Smooth muscle cell (in vitro differentiated cells): ENCODE data around the gene GTF3C1. TPM values are rescaled to one million over a fixed set of nuclear protein-coding genes. Genes with fewer than 3 reads are reported as not detected.

Experiments used
- DNase-seq: peaks from one replicate; lab custom pipeline; 2025; ENCODE audit not compliant: unreplicated experiment; lab: John Stamatoyannopoulos, UW
- H2AFZ ChIP-seq: fragments of 200-600 bp; sonication (generic); 2 replicates; pipeline ENCODE4 v1.6.0; 2016; ENCODE audit warnings: antibody characterized with exemption, low read depth, mild to moderate bottlenecking
- H3F3A ChIP-seq: fragments of 200-600 bp; sonication (generic); 2 replicates; pipeline ENCODE4 v1.6.0; 2017; ENCODE audit warnings: antibody characterized with exemption, low read depth
- H3K27ac ChIP-seq: fragments of 200-600 bp; sonication (generic); 2 replicates; pipeline ENCODE4 v1.5.1; 2016; ENCODE audit warnings: low read depth, mild to moderate bottlenecking
- H3K27me3 ChIP-seq: fragments of 200-600 bp; sonication (generic); 2 replicates; pipeline ENCODE4 v1.6.1; 2016; ENCODE audit warnings: low read depth, mild to moderate bottlenecking
- H3K36me3 ChIP-seq: fragments of 200-600 bp; sonication (generic); 2 replicates; pipeline ENCODE4 v1.5.1; 2016; ENCODE audit warnings: low read depth
- H3K4me1 ChIP-seq: fragments of 200-600 bp; sonication (generic); 2 replicates; pipeline ENCODE4 v1.5.1; 2016; ENCODE audit warnings: low read depth
- H3K4me2 ChIP-seq: fragments of 200-600 bp; sonication (generic); 2 replicates; pipeline ENCODE4 v1.6.0; 2016; ENCODE audit warnings: mild to moderate bottlenecking
- H3K4me3 ChIP-seq: fragments of 200-600 bp; sonication (generic); 2 replicates; pipeline ENCODE4 v1.5.1; 2016; ENCODE audit warnings: mild to moderate bottlenecking
- H3K79me2 ChIP-seq: fragments of 200-600 bp; sonication (generic); 2 replicates; pipeline ENCODE4 v1.6.0; 2016; ENCODE audit warnings: low read depth, mild to moderate bottlenecking
- H3K9ac ChIP-seq: fragments of 200-600 bp; sonication (generic); 2 replicates; pipeline ENCODE4 v1.6.0; 2016; ENCODE audit warnings: low read depth
- H3K9me3 ChIP-seq: fragments of 200-600 bp; sonication (generic); replicated peaks from 2 replicates; pipeline ENCODE4 v1.5.1; 2016; ENCODE audit warnings: low read depth
- H4K20me1 ChIP-seq: fragments of 200-600 bp; sonication (generic); 2 replicates; pipeline ENCODE4 v1.6.0; 2016; ENCODE audit warnings: low read depth
- WGBS: methylation state at CpG from one replicate; pipeline ENCODE4 v1.1.7; 2016; ENCODE audit warnings: low lambda C conversion rate; 5-methylcytosine and 5-hydroxymethylcytosine counted together
- polyA plus RNA-seq: library from polyadenylated mRNA; unstranded; fragments of >200 nt; fragmentation: Nextera tagmentation; extraction: Ambion mirVana; gene quantifications from 2 replicates; pipeline ENCODE4 v1.2.1, GENCODE V29; 2016
- total RNA-seq: library from RNA; depleted of rRNA; stranded (reverse); fragments of >200 nt; gene quantifications from 2 replicates; pipeline ENCODE4 v1.2.3, GENCODE V29; 2014
- TF ChIP-seq, protein P1 (sequence below): fragments of 200-600 bp; sonication (generic); IDR thresholded peaks from 2 replicates; pipeline ENCODE4 v1.5.1; 2017; ENCODE audit warnings: borderline replicate concordance, mild to moderate bottlenecking, antibody characterized with exemption; ENCODE audit not compliant: insufficient read depth, poor library complexity, severe bottlenecking

Gene GTF3C1
- total and polyA plus RNA-seq, 2 experiments from 2014 or later, result 47.6 to 78.5 TPM

DNA sequence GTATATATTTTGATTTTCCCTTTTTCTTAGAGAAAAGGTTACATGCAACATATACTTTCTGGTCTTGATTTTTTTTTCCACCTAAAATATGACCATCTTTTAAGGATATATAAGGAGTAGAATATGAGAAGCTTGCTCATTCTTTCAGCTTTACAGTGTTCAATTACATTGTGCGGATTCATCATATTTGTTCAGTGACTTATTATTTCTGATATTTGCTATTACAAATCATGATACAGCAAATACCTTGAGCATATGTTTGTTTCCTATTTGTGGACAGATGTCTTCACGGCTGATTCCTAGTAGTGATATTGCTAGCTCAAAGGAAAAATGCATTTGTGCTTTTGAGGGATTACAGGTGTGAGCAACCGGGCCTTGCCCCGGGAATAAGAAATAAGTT, 18.4 kb upstream of the GTF3C1 start:
- H3K4me2 ChIP-seq, result no peak overlapping the region
- H4K20me1 ChIP-seq, result peaks cover 47% of the 10 kb centered on the region
- no peaks in the 10 kb centered on the region for H3K36me3 ChIP-seq
- no peaks in the 10 kb centered on the region for H3F3A ChIP-seq
- no peaks in the 10 kb centered on the region for H3K27me3 ChIP-seq
- WGBS, result 97% methylated on average over 4 of the region's 4 CpGs
- TF ChIP-seq, protein P1, sequence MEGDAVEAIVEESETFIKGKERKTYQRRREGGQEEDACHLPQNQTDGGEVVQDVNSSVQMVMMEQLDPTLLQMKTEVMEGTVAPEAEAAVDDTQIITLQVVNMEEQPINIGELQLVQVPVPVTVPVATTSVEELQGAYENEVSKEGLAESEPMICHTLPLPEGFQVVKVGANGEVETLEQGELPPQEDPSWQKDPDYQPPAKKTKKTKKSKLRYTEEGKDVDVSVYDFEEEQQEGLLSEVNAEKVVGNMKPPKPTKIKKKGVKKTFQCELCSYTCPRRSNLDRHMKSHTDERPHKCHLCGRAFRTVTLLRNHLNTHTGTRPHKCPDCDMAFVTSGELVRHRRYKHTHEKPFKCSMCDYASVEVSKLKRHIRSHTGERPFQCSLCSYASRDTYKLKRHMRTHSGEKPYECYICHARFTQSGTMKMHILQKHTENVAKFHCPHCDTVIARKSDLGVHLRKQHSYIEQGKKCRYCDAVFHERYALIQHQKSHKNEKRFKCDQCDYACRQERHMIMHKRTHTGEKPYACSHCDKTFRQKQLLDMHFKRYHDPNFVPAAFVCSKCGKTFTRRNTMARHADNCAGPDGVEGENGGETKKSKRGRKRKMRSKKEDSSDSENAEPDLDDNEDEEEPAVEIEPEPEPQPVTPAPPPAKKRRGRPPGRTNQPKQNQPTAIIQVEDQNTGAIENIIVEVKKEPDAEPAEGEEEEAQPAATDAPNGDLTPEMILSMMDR, result no peak
- H3K4me1 ChIP-seq, result peaks cover 14% of the 10 kb centered on the region
- no peaks in the 10 kb centered on the region for H3K9me3 ChIP-seq
- no peak overlapping the region for H2AFZ ChIP-seq
- H3K79me2 ChIP-seq, result no peaks in the 10 kb centered on the region
- H3K27ac ChIP-seq, result no peak overlapping the region
- H3K9ac ChIP-seq, result no peak overlapping the region
- no peak overlapping the region for H3K4me3 ChIP-seq
- no peak for DNase-seq

DNA sequence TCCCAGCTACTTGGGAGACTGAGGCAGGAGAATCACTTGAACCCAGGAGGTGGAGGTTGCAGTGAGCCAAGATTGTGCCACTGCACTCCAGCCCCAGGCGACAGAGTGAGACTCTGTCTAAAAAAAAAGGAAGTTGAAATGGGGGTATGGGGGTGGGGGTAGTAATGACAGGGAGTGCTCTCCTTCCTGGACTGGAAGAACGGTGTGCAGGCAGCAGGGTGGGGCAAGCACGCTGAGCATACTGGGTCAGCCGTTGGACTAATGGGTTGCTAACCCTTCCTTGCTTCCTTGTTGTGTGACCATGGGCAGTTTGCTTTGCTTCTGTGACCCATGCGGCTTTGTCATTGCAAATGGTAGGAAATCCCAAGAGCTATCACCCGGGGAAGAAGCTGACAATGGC, 16.7 kb upstream of the GTF3C1 start:
- peaks cover 2% of the 10 kb centered on the region for H3K4me1 ChIP-seq
- H3K9ac ChIP-seq, result no peak overlapping the region
- H3F3A ChIP-seq, result no peaks in the 10 kb centered on the region
- H3K27me3 ChIP-seq, result no peaks in the 10 kb centered on the region
- 93% methylated on average over 6 of the region's 6 CpGs for WGBS
- H4K20me1 ChIP-seq, result peaks cover 57% of the 10 kb centered on the region
- no peaks in the 10 kb centered on the region for H3K36me3 ChIP-seq
- DNase-seq, result no peak
- TF ChIP-seq, protein P1, result no peak
- H3K9me3 ChIP-seq, result no peaks in the 10 kb centered on the region
- no peak overlapping the region for H3K4me2 ChIP-seq
- H3K4me3 ChIP-seq, result no peak overlapping the region
- no peak overlapping the region for H3K27ac ChIP-seq
- H2AFZ ChIP-seq, result no peak overlapping the region
- no peaks in the 10 kb centered on the region for H3K79me2 ChIP-seq

DNA sequence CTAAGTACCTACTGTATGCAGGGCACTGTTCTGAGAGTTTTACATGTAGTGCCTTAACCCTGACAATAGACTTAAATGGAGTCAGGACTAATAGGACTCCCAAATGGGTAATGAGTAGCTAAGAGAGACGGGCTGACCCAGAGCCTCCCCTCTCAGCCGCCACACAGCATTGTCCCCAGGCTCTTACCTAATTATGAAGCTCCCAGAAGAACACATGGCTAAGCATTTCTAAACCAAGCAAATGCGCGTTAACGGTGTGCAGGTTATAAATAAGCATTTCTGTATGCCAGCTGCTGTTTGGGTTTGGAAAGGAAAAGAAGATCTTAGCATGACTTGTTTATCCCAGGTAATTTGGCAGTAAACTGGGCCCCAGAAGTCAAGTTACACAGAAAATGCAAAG, 14.5 kb upstream of the GTF3C1 start:
- Histone ChIP-seq H3K9me3 (no peaks in the 10 kb centered on the region), H3F3A (no peaks in the 10 kb centered on the region), H4K20me1 (peaks cover 49% of the 10 kb centered on the region), H3K36me3 (no peaks in the 10 kb centered on the region), H3K4me2 (no peak overlapping the region), H3K4me1 (no peaks in the 10 kb centered on the region), H3K79me2 (no peaks in the 10 kb centered on the region), H3K27ac (no peak overlapping the region), H2AFZ (no peak overlapping the region), H3K27me3 (no peaks in the 10 kb centered on the region), H3K4me3 (no peak overlapping the region), H3K9ac (no peak overlapping the region)
- WGBS, result 94% methylated on average over 5 of the region's 5 CpGs
- TF ChIP-seq, protein P1, result no peak
- no peak for DNase-seq

GRCh38 chr16:27561216-27561615, 11.5 kb upstream of the GTF3C1 start:
- Histone ChIP-seq H3K36me3 (no peaks in the 10 kb centered on the region), H2AFZ (no peak overlapping the region), H3F3A (no peaks in the 10 kb centered on the region), H4K20me1 (peaks cover 38% of the 10 kb centered on the region), H3K27me3 (no peaks in the 10 kb centered on the region), H3K4me3 (no peak overlapping the region), H3K9ac (no peak overlapping the region), H3K4me1 (no peaks in the 10 kb centered on the region), H3K9me3 (no peaks in the 10 kb centered on the region), H3K79me2 (no peaks in the 10 kb centered on the region), H3K27ac (no peak overlapping the region), H3K4me2 (no peak overlapping the region)
- DNase-seq, result no peak
- WGBS, result 96% methylated on average over 8 of the region's 8 CpGs
- TF ChIP-seq, protein P1, result no peak
